ENCODE measurements around the gene PBX2.

Gene PBX2

DNA sequence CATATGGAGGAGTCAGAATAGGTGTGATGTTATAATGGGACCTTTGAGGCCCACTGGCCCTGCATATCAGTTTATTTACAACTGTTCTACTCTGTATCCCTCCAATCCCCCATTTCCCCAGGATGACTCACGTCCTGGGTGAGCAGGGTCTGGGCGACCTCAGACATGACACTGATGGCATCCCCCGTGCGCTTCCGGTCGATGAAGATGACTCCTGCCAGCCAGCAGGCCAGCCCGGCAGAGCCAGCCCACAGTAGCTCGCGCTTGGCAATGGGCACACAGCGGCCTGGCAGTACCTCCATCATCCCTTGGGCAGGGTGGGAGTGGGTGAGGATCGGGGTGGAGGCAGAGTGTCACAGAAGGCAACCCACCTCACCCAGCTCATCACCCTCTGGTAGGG lies 19.7 kb downstream of the PBX2 start:
- no peak for DNase-seq (ENCODE audit: low spot score)

DNA sequence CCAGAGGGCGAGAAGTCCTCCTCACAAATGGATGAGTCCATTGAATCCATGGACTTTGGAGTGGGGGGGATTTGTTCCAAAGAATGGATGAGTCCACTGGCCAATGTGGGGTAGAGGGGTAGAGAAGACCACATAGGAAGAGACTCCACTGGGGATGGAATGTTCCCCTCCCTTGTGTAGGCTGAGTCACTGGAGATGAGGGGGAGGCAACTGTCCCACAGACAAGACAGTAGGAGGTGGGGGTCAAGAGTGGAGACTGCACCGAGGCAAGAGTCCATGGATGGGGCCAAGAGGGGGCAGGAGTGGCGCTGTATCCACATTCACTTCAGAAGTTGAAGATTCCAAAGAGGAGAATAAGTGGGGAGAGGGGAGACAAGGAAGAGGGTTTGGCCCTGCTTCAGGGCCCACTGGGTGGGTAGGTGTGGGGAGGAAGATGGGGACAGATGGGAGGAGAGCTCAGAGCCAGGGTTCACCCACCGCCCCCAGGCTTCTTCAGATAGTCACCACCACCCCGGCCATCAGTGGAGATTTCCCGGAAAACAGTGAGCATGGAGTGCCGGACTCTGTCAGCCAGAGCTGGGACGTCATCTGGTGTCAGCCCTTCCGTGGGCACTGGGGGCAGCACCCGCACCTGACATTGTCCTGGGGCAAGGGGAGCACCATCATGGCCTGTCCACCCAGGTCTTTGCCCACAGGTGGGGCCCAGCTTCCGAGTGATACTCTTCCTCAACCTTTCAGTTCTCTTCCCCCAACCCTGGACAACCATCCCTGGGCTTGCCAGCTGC lies 21.0 kb downstream of the PBX2 start:
- no peak for DNase-seq (ENCODE audit: low spot score)

DNA sequence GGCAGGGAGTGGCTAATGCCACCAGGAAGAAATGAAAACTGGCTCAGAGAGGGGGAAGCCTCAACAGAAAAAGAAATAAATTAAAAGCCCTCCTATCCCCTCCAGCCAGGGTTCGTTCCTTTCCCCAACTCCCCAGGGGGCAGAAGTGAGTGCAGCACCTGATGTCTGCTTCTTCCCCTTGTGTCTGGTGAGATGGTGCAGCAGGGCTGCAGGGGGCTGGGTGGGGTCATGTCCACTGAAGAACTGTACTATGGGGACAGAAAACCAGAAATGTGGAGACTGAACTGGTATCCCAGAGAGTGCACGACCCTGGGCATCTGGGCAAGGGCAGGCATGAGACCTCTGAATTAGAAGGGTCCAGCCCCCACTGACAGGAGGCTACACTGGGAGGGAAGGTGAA lies 21.7 kb downstream of the PBX2 start:
- DNase-seq (ENCODE audit: low spot score), result no peak

DNA sequence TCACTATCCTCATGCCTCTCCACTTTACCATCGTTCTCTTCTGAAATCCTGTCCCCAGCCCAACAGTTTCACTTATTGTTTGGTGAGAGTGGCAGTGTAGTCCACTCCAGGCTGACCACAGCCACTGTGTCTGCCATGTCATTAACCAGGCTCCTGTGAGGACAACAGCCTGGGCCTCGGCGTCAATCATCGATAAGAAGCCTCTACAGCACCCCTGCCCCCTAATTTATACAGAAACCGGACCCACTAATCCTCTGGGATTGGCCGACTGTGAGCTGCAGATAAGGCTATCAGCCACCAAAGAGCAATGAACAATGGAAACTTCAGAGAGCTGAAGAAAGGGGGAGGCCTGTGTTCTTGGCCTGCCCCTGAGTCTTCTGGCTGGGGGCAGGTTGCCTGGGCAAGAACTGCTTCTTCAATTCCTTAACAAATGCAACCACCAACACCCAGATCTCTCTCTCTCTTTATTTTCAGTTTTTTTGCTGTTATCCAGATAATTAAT lies 22.2 kb downstream of the PBX2 start:
- no peak for DNase-seq (ENCODE audit: low spot score)

DNA sequence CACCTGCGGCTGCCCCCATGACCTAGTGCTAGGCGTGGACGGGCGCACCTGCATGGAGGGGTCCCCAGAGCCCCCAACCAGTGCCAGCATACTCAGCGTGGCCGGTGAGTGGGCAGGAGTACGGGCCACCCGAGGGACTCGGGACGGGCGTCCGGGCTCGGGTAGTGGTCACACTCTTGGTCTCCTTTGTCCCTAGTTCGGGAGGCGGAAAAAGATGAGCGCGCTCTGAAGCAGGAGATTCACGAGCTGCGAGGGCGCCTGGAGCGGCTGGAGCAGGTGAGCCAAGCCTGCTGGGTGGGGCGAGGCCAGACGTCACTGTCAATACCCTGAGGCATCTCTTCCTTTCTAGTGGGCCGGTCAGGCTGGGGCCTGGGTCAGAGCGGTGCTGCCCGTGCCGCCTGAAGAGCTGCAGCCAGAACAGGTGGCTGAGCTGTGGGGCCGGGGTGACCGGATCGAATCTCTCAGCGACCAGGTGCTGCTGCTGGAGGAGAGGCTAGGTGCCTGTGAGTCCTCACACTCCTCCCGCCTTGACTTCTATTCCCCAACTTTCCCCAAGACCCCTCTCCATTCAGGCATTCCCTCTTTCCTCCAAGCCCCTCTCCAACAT lies 22.7 kb downstream of the PBX2 start:
- DNase-seq (ENCODE audit: low spot score), result no peak

DNA sequence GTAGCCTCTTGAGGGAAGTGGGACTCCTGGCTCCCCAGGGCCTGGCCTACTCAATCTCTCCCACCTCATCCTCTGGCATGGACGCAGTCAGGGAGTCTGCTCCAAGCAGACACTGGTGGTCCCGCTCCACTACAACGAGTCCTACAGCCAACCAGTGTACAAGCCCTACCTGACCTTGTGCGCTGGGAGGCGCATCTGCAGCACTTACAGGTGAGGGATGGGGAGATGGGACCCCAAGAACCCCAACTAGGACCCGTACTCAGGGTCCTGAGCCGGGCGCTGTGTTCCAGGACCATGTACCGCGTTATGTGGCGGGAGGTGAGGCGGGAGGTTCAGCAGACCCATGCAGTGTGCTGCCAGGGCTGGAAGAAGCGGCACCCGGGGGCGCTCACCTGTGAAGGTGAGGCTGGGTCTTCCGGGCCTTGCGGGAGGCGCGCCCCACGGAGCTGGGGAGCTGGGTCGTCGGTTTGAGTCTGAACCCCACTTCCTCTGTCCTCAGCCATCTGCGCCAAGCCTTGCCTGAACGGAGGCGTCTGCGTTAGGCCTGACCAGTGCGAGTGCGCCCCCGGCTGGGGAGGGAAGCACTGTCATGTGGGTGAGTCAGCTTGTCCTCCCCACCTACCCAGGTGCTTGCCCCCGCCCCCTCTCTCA lies 23.5 kb downstream of the PBX2 start:
- no peak for DNase-seq (ENCODE audit: low spot score)

DNA sequence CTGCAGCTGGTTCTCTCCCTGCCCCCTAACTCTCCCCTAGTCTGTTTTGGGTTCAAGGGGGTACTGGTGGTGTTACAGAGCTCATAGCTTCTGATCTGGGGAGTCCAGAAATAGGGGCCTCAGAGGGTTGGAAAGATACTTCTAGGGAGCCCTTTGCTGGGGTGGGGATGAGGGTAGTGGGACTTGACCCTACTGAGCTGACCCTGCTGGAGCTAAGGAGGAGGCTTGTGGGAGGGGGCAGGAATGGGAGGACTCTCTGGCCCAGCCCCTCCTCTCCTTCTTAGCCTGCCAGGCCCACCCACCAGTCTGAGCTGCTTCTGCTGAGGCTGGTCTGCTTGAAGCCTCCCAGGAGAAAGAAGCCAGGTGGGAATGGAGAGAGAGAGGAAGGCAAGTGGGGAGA lies 25.7 kb downstream of the PBX2 start, which contains the start of gene EGFL8:
Gene EGFL8, plus strand, starts transcription at position 301 of the 400 bp plus-strand sequence. CDS start 1,571 bp downstream, outside the sequence.
- DNase-seq (ENCODE audit: low spot score), result no peak

DNA sequence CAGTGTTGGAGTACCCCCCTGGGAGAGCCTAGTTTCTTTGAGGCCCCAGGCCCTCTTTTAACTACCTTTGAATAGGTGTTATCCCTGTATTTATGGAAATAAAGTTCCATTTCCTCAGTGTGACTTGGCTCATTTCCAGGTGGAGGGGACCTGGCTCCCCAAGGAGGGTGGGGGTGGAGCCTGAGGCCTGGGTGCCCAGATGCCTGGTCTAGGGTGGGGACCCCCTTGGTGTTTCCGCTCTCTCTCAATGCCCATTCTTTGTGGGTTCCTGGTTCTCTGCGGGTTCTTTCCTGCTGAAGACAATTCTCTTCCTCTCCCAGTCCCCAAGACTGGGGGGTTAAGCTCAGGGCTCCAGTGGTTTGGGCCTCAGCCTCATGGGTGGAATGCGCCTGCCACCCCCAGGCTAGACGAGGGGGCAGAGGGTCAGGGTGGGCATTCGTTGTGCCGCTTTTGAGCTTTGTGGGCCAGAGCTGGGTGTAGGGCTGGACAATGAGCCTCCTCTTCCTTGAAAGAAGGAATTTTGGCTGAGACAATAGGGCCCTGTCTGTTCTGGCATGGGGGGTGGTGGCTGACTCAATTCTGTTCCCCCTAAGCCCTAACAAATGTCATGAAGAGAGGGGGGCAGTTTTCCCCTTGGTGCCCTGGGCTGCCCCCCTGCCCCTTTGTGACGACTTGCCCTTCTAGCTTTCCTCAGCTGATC lies 26.3 kb downstream of the PBX2 start:
- DNase-seq (ENCODE audit: low spot score), result peak; percentile 97

DNA sequence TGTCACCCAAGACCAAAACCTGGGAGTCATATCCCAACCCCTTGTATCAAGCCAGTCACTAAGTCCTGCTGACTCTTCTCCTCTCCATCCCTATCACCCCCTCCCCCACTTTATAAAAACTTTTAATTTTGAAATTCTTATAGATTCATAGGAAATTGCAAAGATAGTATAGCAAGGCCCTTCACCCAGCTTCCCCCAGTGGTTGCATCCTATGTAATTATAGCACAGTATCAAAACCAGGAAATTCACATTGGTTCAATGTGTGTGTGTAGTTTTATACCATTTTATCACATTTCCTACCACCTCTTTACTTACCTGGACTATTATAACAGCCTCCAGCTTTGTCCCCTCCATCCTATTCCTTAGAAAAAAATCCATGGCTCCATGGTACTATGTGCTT lies 31.9 kb downstream of the PBX2 start:
- DNase-seq (ENCODE audit: low spot score), result no peak

DNA sequence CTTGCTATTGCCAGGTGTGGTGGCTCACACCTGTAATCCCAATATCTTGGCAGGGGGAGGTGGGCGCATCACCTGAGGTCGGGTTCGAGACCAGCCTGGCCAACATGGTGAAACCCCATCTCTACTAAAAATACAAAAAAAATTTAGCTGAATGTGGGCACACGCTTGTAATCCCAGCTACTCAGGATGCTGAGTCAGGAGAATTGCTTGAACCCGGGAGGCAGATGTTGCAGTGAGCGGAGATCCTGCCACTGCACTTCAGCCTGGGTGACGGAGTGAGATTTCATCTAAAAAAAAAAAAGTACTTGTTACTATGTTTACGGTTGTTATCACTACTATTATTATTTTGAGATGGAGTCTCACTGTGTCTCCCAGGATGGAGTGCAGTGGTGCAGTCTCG lies 33.1 kb downstream of the PBX2 start:
- DNase-seq (ENCODE audit: low spot score), result no peak

DNA sequence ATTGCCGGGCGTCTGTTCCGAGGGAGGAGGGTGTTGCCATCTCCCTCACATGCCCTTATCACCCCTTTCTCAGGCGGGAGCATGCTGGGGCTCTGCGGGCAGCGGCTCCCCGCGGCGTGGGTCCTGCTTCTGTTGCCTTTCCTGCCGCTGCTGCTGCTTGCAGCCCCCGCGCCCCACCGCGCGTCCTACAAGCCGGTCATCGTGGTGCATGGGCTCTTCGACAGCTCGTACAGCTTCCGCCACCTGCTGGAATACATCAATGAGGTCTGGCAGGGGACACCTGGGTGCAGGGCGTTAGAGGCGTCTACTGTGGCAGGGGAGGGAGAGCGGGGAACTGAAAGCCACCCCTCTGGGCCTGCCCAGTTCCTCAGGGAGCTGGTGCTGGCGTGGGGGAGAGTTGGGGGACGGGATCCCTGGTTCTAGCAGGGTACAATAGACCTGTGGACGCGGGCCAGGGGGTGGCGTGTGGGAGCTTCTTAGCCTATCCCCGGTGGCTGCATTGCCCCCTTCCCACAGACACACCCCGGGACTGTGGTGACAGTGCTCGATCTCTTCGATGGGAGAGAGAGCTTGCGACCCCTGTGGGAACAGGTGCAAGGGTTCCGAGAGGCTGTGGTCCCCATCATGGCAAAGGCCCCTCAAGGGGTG lies 35.4 kb downstream of the PBX2 start:
- peak; percentile 50 for DNase-seq (ENCODE audit: low spot score)

DNA sequence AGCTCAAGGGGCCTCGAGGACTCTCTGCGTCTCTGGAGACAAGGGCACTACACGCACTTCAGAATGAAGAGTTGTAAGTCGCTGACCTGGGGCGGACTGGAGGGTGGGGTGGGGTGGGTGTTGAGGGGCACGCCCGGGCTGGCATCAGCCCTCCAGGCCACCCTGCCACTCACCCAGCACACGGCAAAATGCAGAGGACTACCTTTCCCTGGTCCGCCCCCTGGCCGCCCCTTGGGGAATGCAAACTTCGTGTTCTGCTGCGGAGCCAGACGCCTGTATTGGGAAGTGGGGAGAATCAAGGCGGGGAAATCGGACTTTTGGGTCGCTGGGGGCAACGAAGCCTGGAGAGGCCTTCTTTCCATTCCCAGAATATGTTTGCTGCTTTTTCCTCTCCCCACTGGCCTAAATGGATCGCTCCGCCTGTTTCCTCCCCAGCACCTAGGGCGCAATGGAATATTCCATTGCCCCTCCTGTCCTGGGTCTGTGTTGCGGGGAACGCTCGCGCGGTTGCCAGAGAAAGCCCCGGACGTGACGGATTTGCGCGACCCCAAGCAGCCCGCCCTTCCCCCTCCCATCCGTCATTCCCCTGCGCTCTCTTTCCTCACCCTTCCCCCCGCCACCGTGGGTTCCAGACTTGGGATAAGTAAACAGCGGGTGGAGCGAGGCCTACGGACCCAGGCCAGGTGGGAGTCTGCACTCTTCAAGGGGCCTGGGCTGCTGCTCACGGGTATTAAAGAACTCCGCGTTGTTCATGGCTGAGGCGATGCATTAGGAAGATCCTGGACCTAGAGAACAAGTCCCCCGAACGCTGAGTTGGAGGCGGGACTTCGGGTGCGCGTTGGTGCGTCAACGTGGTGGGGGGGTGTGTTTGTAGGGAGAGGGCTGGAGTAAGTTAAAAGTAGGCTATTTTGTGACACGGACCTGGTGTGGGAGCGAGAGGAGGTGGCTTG lies 36.2 kb downstream of the PBX2 start, which contains the start of gene PPT2:
Gene PPT2, plus strand, starts transcription at position 578 of the 950 bp plus-strand sequence. CDS start 454 bp downstream, outside the sequence.
- DNase-seq (ENCODE audit: low spot score), result peak; percentile 78

DNA sequence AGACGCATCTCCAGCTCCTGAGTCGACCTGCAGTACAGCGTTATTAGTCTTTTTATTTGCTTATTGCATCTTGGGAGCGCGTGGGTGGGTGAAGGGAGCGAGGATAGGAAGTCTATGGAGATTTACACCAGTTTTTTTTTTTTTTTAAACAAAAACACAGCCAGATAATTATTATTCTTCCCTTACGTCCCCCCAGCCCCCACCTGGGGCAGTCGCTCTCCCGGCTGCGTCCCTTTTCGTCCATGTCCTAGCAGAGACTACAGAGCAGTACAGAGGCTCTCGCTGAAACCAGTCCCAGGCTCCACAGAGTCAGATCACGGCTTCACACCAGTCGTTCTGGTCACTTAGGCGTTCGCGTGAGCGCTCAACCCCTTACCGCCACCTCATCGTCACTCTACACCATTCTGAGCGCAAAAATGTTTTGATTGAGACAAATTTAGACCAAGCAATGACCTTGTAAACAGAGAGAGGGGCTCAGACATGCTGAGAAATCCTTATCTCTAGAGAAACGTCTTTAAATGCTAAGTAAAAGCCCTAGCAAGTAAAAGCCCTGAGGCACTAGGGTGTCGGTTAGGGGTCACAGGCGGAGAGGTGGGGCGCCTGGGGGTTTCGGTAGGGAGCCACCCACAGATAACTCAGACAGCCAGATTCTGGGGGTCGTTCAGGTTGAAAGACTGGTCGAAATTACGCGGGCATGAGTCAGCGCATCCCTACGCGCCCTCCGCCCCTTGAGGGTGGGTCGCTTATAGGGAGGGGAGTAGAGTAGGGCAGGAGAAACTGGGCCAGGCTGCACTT lies 37.0 kb downstream of the PBX2 start:
- DNase-seq (ENCODE audit: low spot score), result no peak

DNA sequence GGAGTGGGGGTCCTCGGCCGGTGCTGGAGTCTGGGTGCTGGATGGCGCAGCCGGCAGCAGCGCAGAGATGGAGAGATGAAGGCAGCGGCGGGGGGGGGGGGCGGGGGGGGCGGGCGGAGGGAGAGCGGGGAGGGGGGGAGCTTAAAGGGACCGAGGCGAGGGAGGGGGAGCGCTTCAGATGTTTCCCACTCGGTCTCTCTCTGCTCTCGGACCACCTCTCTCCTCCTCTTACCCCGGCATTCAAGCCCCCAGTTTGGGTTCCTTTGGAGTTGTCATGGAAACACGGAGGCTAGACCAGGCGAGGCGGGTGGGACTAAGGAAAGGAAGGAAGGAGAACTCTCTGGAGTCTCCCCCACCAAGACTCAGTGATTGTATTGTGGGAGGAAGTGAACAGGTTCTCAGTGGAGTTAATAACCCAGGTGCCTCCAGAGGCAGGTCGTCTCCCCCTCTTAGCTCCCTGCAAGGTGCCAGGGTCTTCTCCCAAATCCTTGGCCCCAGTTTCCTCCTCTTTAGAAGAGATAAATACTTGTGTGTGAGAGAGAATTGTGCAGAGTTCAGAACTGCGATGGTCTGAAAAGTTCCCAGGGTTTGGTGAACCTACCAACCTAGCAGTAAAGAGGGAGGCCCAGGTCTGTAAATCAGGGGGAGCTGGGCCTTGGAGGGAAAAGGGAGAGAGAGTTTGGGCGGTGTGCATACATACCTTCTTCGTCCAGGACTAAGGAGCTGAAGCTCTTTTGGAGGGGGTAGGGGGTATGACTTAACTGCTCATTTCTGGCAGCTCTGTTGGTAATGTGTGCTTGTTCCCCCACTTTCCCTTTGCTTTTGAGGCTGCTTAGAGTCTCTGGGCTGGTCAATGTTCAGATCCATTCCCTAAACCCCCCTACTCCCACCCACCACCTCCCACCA lies 37.9 kb downstream of the PBX2 start, which contains the start of gene PRRT1:
Gene PRRT1, minus strand, starts transcription at position 77 of the 906 bp plus-strand sequence. CDS start 112 bp downstream, outside the sequence.
- DNase-seq (ENCODE audit: low spot score), result no peak

DNA sequence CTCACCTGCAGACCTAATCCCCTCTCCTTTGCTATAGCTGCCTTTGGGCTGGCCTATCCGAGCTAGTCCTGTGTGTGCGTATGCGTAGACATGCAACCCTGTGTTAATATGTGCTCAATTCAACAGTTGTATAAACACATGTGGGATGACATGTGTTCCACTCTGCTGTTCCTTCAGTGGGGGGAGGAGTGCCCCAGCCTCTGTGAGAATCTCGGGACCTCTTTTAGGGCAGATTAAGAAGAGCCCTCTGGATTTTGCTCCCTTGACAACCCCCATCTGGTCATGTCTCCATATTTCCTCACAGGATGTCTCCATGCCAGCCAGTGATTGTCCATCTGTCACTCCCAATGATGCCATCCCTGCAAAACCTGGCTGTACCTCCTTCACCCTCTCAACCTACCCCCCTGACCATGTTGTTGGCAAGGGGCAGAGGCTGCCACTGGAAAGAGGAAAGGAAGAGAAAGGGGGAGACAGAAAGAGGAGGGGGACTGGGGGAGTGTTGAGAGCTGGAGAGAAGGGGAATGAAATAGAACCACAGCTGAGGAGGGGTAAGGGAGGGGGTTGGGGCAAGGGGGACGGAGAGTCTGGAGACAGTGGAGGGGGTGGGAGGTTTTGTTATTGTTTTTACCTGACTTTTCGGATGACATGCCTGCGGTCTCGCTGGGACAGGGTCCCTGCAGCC lies 38.7 kb downstream of the PBX2 start:
- DNase-seq (ENCODE audit: low spot score), result no peak

DNA sequence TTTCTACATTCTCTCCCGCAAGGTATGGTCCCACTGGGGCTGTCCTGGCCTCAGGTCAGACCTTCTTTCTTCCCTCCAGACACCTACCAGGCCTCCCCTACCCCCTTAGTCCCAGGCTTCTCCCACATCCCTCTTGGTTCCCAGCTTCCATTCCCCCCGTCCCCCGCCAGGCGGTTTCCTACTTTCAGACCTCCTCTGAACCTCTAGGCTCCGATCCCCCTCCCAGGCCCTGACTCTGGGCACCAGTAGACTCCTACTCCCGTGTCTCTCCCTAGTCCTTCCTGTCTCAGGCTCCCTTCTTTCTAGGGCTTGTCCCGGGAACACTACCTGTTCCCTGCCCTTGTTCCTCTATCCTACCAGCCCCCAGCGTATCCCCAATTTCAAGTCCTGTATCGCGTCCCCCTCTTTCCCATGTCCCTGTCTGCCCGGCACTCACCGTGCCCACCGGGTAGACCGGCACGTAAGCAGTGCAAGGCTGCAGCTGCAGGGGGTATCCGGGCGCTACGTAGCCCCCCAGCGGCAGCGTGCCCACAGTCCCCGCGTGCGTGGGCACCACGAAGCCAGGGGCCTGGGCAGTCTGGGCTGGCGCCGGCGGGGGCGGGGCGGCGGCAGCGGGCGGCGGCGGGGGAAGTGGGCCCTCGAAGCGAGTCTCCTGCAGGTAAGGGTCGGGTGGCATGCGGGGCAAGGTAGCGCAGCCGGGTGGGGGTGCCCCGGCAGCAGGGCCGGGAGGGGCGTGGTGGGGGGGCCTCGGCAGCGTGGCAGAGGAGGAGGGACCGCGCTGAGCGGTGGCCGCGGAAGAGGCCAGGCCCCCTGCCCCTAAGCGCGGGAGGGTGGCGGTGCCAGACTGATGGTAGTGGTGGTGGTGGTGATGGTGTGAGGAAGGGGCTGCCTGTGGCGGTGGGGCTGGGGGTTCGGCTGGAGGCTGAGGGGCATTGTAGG lies 39.8 kb downstream of the PBX2 start:
- DNase-seq (ENCODE audit: low spot score), result no peak

All from COLO829 (cell line).